WTC11 (cell line): ENCODE data around the gene TMPRSS13.
"Not testable (repeated sequence)": the region's sequence is repeated elsewhere in the genome, so short reads cannot be mapped to it uniquely, and the experiment has no call there.

Experiments used
- ESRRA ChIP-seq: sonication (generic); formaldehyde crosslinking; IDR thresholded peaks from 2 replicates; pipeline ENCODE4 v1.8.1; 2022; ENCODE audit warnings: mild to moderate bottlenecking, missing genetic modification reagents, borderline replicate concordance
- HMGXB4 ChIP-seq: sonication (generic); formaldehyde crosslinking; IDR thresholded peaks from 2 replicates; pipeline ENCODE4 v1.8.1; 2023; ENCODE audit warnings: mild to moderate bottlenecking, moderate library complexity, missing genetic modification reagents
- JUN ChIP-seq: sonication (generic); formaldehyde crosslinking; IDR thresholded peaks from 2 replicates; pipeline ENCODE4 v1.8.0; 2023; ENCODE audit warnings: mild to moderate bottlenecking, missing genetic modification reagents
- MYBL2 ChIP-seq: sonication (generic); formaldehyde crosslinking; IDR thresholded peaks from 2 replicates; pipeline ENCODE4 v1.8.1; 2023; ENCODE audit warnings: mild to moderate bottlenecking, moderate library complexity, missing genetic modification reagents
- NFYB ChIP-seq: sonication (generic); formaldehyde crosslinking; conservative IDR thresholded peaks from 2 replicates; pipeline ENCODE4 v1.8.0; 2022; ENCODE audit warnings: low read depth, missing genetic modification reagents
- NR2C2 ChIP-seq: sonication (generic); formaldehyde crosslinking; IDR thresholded peaks from 2 replicates; pipeline ENCODE4 v1.8.0; 2022; ENCODE audit warnings: mild to moderate bottlenecking, missing genetic modification reagents
- NR3C1 ChIP-seq: sonication (generic); formaldehyde crosslinking; conservative IDR thresholded peaks from 2 replicates; pipeline ENCODE4 v1.8.1; 2023; ENCODE audit warnings: low read depth, mild to moderate bottlenecking, missing genetic modification reagents
- SP1 ChIP-seq: sonication (generic); formaldehyde crosslinking; conservative IDR thresholded peaks from 2 replicates; pipeline ENCODE4 v1.8.1; 2022; ENCODE audit warnings: missing genetic modification reagents
- ZMAT4 ChIP-seq: fragments of 250-450 bp; sonication (Bioruptor Pico); IDR thresholded peaks from 2 replicates; pipeline ENCODE4 v1.9.0; 2021; ENCODE audit warnings: mild to moderate bottlenecking
- ZNF263 ChIP-seq: sonication (generic); formaldehyde crosslinking; IDR thresholded peaks from 2 replicates; pipeline ENCODE4 v1.8.1; 2022; ENCODE audit warnings: low read depth, mild to moderate bottlenecking, moderate library complexity, missing genetic modification reagents
- ZNF671 ChIP-seq: fragments of 250-450 bp; sonication (Bioruptor Pico); IDR thresholded peaks from 2 replicates; pipeline ENCODE4 v1.8.0; 2021; ENCODE audit warnings: mild to moderate bottlenecking
- TF ChIP-seq, protein P1 (sequence below): fragments of 200-600 bp; IDR thresholded peaks from 2 replicates; pipeline ENCODE4 v1.8.0; 2022; ENCODE audit warnings: antibody characterized with exemption
- TF ChIP-seq, protein P2 (sequence below): sonication (generic); formaldehyde crosslinking; IDR thresholded peaks from 2 replicates; pipeline ENCODE4 v1.8.0; 2022; ENCODE audit warnings: mild to moderate bottlenecking, missing genetic modification reagents
- TF ChIP-seq, protein P3 (sequence below): sonication (generic); formaldehyde crosslinking; IDR thresholded peaks from 2 replicates; pipeline ENCODE4 v1.8.0; 2022; ENCODE audit warnings: mild to moderate bottlenecking, missing genetic modification reagents

DNA sequence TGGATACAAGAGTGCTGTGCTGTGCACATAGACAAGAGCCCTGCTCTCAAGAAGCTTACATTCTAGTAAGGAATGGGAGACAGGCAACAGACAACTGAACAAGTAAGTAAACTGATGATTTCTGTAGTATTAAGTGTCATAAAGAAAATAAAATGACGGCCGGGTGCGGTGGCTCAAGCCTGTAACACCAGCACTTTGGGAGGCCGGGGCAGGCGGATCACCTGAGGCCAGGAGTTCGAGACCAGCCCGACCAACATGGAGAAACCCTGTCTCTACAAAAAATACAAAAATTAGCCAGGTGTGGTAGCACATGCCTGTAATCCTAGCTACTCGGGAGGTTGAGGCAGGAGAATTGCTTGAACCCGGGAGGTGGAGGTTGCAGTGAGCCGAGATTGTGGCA lies 18.5 kb upstream of the TMPRSS13 start:
- not testable (repeated sequence) for TF ChIP-seq MYBL2; NFYB (CRISPR knock-in tag); ZNF671; NR3C1 (CRISPR knock-in tag); NR2C2; SP1 (CRISPR knock-in tag); JUN; ZMAT4 (CRISPR knock-in tag); HMGXB4; ESRRA (CRISPR knock-in tag); ZNF263 (CRISPR knock-in tag)
- TF ChIP-seq, protein P1, sequence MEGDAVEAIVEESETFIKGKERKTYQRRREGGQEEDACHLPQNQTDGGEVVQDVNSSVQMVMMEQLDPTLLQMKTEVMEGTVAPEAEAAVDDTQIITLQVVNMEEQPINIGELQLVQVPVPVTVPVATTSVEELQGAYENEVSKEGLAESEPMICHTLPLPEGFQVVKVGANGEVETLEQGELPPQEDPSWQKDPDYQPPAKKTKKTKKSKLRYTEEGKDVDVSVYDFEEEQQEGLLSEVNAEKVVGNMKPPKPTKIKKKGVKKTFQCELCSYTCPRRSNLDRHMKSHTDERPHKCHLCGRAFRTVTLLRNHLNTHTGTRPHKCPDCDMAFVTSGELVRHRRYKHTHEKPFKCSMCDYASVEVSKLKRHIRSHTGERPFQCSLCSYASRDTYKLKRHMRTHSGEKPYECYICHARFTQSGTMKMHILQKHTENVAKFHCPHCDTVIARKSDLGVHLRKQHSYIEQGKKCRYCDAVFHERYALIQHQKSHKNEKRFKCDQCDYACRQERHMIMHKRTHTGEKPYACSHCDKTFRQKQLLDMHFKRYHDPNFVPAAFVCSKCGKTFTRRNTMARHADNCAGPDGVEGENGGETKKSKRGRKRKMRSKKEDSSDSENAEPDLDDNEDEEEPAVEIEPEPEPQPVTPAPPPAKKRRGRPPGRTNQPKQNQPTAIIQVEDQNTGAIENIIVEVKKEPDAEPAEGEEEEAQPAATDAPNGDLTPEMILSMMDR: not testable (repeated sequence)
- TF ChIP-seq, protein P2, sequence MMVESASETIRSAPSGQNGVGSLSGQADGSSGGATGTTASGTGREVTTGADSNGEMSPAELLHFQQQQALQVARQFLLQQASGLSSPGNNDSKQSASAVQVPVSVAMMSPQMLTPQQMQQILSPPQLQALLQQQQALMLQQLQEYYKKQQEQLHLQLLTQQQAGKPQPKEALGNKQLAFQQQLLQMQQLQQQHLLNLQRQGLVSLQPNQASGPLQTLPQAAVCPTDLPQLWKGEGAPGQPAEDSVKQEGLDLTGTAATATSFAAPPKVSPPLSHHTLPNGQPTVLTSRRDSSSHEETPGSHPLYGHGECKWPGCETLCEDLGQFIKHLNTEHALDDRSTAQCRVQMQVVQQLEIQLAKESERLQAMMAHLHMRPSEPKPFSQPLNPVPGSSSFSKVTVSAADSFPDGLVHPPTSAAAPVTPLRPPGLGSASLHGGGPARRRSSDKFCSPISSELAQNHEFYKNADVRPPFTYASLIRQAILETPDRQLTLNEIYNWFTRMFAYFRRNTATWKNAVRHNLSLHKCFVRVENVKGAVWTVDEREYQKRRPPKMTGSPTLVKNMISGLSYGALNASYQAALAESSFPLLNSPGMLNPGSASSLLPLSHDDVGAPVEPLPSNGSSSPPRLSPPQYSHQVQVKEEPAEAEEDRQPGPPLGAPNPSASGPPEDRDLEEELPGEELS (CRISPR knock-in tag): not testable (repeated sequence)
- TF ChIP-seq, protein P3, sequence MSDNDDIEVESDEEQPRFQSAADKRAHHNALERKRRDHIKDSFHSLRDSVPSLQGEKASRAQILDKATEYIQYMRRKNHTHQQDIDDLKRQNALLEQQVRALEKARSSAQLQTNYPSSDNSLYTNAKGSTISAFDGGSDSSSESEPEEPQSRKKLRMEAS (CRISPR knock-in tag): not testable (repeated sequence)
